HCT116 (cell line): ENCODE results near the gene POC1A. TPM values are rescaled to one million over a fixed set of nuclear protein-coding genes. Genes with fewer than 3 reads are reported as not detected.

ENCODE experiments used
- ATAC-seq: fragments of 200-7000 bp; cut with Tn5 transposase; 2 replicates; pipeline ENCODE4 v1.9.1; 2020; ENCODE audit warnings: mild to moderate bottlenecking, moderate library complexity
- BruUV-seq: library from RNA; stranded (reverse); fragments of 400-500 nt; replicated peaks from 2 replicates; lab custom pipeline; 2021; lab: Mats Ljungman, UMichigan
- CTCF ChIA-PET: fragments of 300-600 bp; sonication (Branson Sonifier 250); formaldehyde crosslinking; loops from one replicate; lab custom pipeline; 2021; ENCODE audit warnings: antibody characterized with exemption; lab: Charles Lee
- POLR2A ChIA-PET: fragments of 300-600, 350-600 bp; sonication (Branson Sonifier 250); formaldehyde crosslinking; loops from one replicate; lab custom pipeline; 2021; ENCODE audit warnings: antibody characterized with exemption; lab: Charles Lee
- RAD21 ChIA-PET, 2 experiments: fragments of 300-600 bp; sonication (Branson Sonifier 250); formaldehyde crosslinking; loops; one replicate each; lab custom pipeline; 2023; ENCODE audit warnings: low total read pairs in 2 of 2; ENCODE audit not compliant: uncharacterized antibody in 2 of 2, unreplicated experiment in 2 of 2, low non-redundant PET in 1 of 2; lab: Charles Lee
- DNase-seq: peaks from one replicate; pipeline ENCODE4 v3.0.0-alpha.2; 2010; ENCODE audit warnings: low read depth, low spot score
- H2AFZ ChIP-seq: fragments of 200-600 bp; shearing (Covaris generic), sonication (generic); 2 replicates; pipeline ENCODE4 v1.6.1; 2017; ENCODE audit warnings: low read depth, mixed run types, mixed read lengths, antibody characterized with exemption, low read length; ENCODE audit not compliant: poor library complexity, severe bottlenecking
- H3K27ac ChIP-seq: 2 replicates; pipeline ENCODE4 v1.5.1; 2012; ENCODE audit warnings: low read depth, low read length
- H3K27me3 ChIP-seq: fragments of 200-600 bp; sonication (generic); 2 replicates; pipeline ENCODE4 v1.6.1; 2016; ENCODE audit warnings: mixed run types, low read length, mixed read lengths; ENCODE audit not compliant: insufficient read depth
- H3K36me3 ChIP-seq, 2 experiments: fragments of 200-500 bp in 1 of 2; fragments of 200-600 bp in 1 of 2; sonication (Bioruptor generic) in 1 of 2; sonication (generic) in 1 of 2; 2 replicates each; pipeline versions ENCODE4 v1.5.1 to v1.6.1; 2014 to 2016; ENCODE audit warnings: low read length in 2 of 2, inconsistent platforms in 1 of 2, mixed read lengths in 1 of 2, mixed run types in 1 of 2; ENCODE audit not compliant: insufficient read depth in 2 of 2, control insufficient read depth in 1 of 2
- H3K4me1 ChIP-seq, 2 experiments: fragments of 200-600 bp in 1 of 2; sonication (generic) in 1 of 2; 2 replicates each; pipeline versions ENCODE4 v1.5.1 to v1.6.1; 2012 to 2017; ENCODE audit warnings: low read length in 2 of 2, inconsistent platforms in 1 of 2, mild to moderate bottlenecking in 1 of 2, mixed read lengths in 1 of 2, mixed run types in 1 of 2, moderate library complexity in 1 of 2; ENCODE audit not compliant: insufficient read depth in 2 of 2, control insufficient read depth in 1 of 2
- H3K4me2 ChIP-seq: fragments of 200-600 bp; sonication (generic); 2 replicates; pipeline ENCODE4 v1.6.1; 2017; ENCODE audit warnings: mixed run types, low read length, mixed read lengths
- H3K4me3 ChIP-seq, 2 experiments: fragments of 200-600 bp in 1 of 2; sonication (generic) in 1 of 2; replicated peaks in 1 of 2; 2 replicates each; pipeline ENCODE4 v1.5.1; 2011 to 2016; ENCODE audit warnings: low read length in 2 of 2, control low read depth in 1 of 2, low read depth in 1 of 2, mild to moderate bottlenecking in 1 of 2, mixed read lengths in 1 of 2, mixed run types in 1 of 2
- H3K79me2 ChIP-seq: fragments of 200-600 bp; sonication (generic); 2 replicates; pipeline ENCODE4 v1.6.1; 2017; ENCODE audit warnings: mild to moderate bottlenecking, mixed run types, low read length, moderate library complexity, mixed read lengths; ENCODE audit not compliant: insufficient read depth
- H3K9ac ChIP-seq: fragments of 200-600 bp; sonication (generic); 2 replicates; pipeline ENCODE4 v1.6.1; 2016; ENCODE audit warnings: low read length, mixed read lengths
- H3K9me2 ChIP-seq: fragments of 200-600 bp; sonication (generic), shearing (Covaris generic); 2 replicates; pipeline ENCODE4 v1.6.1; 2017; ENCODE audit warnings: mixed run types, mild to moderate bottlenecking, moderate library complexity; ENCODE audit not compliant: insufficient read depth
- H3K9me3 ChIP-seq, 2 experiments: fragments of 200-500 bp in 1 of 2; fragments of 200-600 bp in 1 of 2; sonication (Bioruptor generic) in 1 of 2; sonication (generic) in 1 of 2; 2 replicates each; pipeline ENCODE4 v1.6.1; 2014 to 2017; ENCODE audit warnings: low read length in 2 of 2, mixed read lengths in 2 of 2, inconsistent platforms in 1 of 2, low read depth in 1 of 2, mild to moderate bottlenecking in 1 of 2, mixed run types in 1 of 2, moderate library complexity in 1 of 2; ENCODE audit not compliant: control insufficient read depth in 1 of 2, insufficient read depth in 1 of 2
- H4K20me1 ChIP-seq: fragments of 200-600 bp; sonication (generic), shearing (Covaris generic); 2 replicates; pipeline ENCODE4 v1.6.1; 2017; ENCODE audit warnings: mixed run types, mild to moderate bottlenecking, moderate library complexity; ENCODE audit not compliant: insufficient read depth
- CBX3 ChIP-seq: IDR thresholded peaks from 2 replicates; pipeline ENCODE4 v1.6.1; 2012; ENCODE audit warnings: low read depth
- CTCF ChIP-seq, 3 experiments: fragments of 200-600 bp in 1 of 3; sonication (generic) in 1 of 3; IDR thresholded peaks in 2 of 3; conservative IDR thresholded peaks in 1 of 3; 2 replicates each; pipeline ENCODE4 v1.5.1; 2012 to 2017; ENCODE audit warnings: low read depth in 2 of 3, low read length in 2 of 3, antibody characterized with exemption in 1 of 3, borderline replicate concordance in 1 of 3, control low read depth in 1 of 3, mild to moderate bottlenecking in 1 of 3, mixed read lengths in 1 of 3, mixed run types in 1 of 3, moderate library complexity in 1 of 3; ENCODE audit not compliant: insufficient read depth in 1 of 3
- EZH2 ChIP-seq: fragments of 200-600 bp; sonication (generic); IDR thresholded peaks from 2 replicates; pipeline ENCODE4 v1.6.1; 2017; ENCODE audit warnings: antibody characterized with exemption, mixed run types
- FOSL1 ChIP-seq: IDR thresholded peaks from 2 replicates; pipeline ENCODE4 v1.6.1; 2012; ENCODE audit warnings: low read depth
- JUND ChIP-seq: IDR thresholded peaks from 2 replicates; pipeline ENCODE4 v1.6.1; 2012
- POLR2A ChIP-seq: IDR thresholded peaks from 2 replicates; pipeline ENCODE4 v1.7.0; 2011; ENCODE audit warnings: borderline replicate concordance; ENCODE audit not compliant: insufficient read depth, insufficient read length; ENCODE audit errors: extremely low read depth
- POLR2AphosphoS5 ChIP-seq: IDR thresholded peaks from 2 replicates; pipeline ENCODE4 v1.6.1; 2011; ENCODE audit warnings: mild to moderate bottlenecking, low read depth, low read length, moderate library complexity
- REST ChIP-seq: IDR thresholded peaks from 2 replicates; pipeline ENCODE4 v1.6.1; 2012; ENCODE audit warnings: low read depth
- SIN3A ChIP-seq: IDR thresholded peaks from 2 replicates; pipeline ENCODE4 v1.6.1; 2012; ENCODE audit warnings: low read depth
- SRF ChIP-seq: IDR thresholded peaks from 2 replicates; pipeline ENCODE4 v1.6.1; 2012; ENCODE audit warnings: low read depth
- TCF7L2 ChIP-seq: IDR thresholded peaks from 2 replicates; pipeline ENCODE4 v1.7.0; 2011; ENCODE audit warnings: borderline replicate concordance, inconsistent platforms; ENCODE audit not compliant: insufficient read depth, insufficient read length; ENCODE audit errors: extremely low read depth
- YY1 ChIP-seq: IDR thresholded peaks from 2 replicates; pipeline ENCODE4 v1.6.1; 2011; ENCODE audit warnings: low read length, low read depth, moderate library complexity, mild to moderate bottlenecking; ENCODE audit not compliant: insufficient replicate concordance; ENCODE audit errors: extremely low read depth
- ZNF274 ChIP-seq: fragments of 200-500 bp; sonication (Bioruptor generic); IDR thresholded peaks from 2 replicates; pipeline ENCODE4 v1.6.1; 2014; ENCODE audit warnings: mild to moderate bottlenecking, low read depth, low read length, inconsistent platforms
- intact Hi-C: fragments of 100-400 bp; cut with micrococcal nuclease; formaldehyde crosslinking; loops from 2 replicates; pipeline ENCODE4 v1.10.0; 2022
- total RNA-seq: library from RNA; stranded (reverse); gene quantifications from one replicate; pipeline ENCODE4 v1.2.1, GENCODE V29; 2021; ENCODE audit not compliant: unreplicated experiment

POC1A gene
- total RNA-seq, 1 experiment from 2014 or later: 34.0 TPM

DNA sequence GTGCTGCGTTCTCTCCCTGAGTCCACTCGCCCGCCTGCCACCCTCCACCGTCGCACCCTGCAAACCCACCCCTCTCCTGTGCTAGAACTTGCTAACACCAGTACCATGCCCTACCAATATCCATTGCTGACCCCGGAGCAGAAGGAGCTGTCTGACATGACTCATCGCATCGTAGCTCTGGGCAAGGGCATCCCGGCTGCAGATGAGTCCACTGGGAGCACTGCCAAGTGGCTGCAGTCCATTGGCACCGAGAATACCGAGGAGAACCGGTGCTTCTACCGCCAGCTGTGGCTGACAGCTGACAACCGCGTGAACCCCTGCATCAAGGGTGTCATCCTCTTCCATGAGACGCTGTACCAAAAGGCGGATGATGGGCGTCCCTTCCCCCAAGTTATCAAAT lies 38.8 kb upstream of the POC1A start:
- ChIA-PET RAD21 (no interaction called here), POLR2A (no interaction called here), CTCF (no interaction called here)
- Histone ChIP-seq H4K20me1 (no peaks in the 10 kb centered on the region), H3K79me2 (peaks cover under 1% of the 10 kb centered on the region; the same call in 1 of the 2 replicates), H3K4me2 (peak overlapping the region; percentile 46), H3K9me2 (no peaks in the 10 kb centered on the region), H3K9ac (no peak overlapping the region), H3K4me3 (no peak overlapping the region), H2AFZ (no peak overlapping the region), H3K4me1 (peaks cover 9 to 23% of the 10 kb centered on the region in 2 experiments), H3K9me3 (no peaks in the 10 kb centered on the region), H3K27me3 (no peaks in the 10 kb centered on the region), H3K36me3 (no peaks in the 10 kb centered on the region), H3K27ac (no peak overlapping the region)
- BruUV-seq: no TSS peak
- DNase-seq (no peak), ATAC-seq (no peak)
- TF ChIP-seq POLR2A (no peak), CTCF (IDR thresholded peaks at IDR 0.05 in 2 of 3, conservative IDR thresholded peaks at IDR 0.05 in 1 of 3; ENCODE audit: borderline replicate concordance in 1 of 3, insufficient read depth in 1 of 3, low read depth in 2 of 3, low read length in 2 of 3) (no peak), REST (no peak), EZH2 (no peak), FOSL1 (no peak), YY1 (no peak), JUND (no peak), SIN3A (no peak), TCF7L2 (no peak), CBX3 (no peak), POLR2AphosphoS5 (no peak), SRF (no peak), ZNF274 (no peak)
- intact Hi-C loops: no loop called here
